ENCODE results near the gene NTRK1. TPM values are rescaled to one million over a fixed set of nuclear protein-coding genes. Genes with fewer than 3 reads are reported as not detected.

NTRK1 gene
- total RNA-seq, 4 donors from 2014 or later, result 0.09 to 0.57 TPM; not detected in 2

DNA sequence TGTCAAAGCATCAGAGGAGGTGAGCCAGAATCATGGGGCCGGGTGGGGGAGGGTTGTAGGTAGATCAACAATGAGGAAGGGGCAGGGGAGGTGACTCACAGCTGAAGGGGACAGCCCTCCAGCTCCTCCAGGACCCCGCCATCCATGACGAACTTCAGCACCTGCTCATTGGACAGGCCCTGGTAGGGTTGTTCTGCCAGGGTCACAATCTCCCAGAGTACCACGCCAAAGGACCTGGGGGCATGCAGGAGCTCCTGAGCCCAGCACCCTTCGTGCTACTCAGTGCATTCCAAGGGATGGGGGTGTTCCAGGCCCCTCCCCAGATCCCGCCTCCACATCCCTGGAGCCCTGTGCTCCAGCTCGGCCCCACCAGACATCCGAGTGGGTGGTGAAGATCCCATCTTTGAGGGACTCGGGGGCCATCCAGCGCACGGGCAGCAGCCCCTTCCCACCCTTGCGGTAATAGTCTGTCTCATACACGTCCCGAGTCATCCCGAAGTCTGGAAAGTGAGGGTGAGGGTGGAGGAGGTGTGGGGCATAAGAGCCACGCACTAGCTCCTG is 19.3 kb upstream of the NTRK1 start:
- Histone ChIP-seq H3K27me3 (peaks cover 0 to 100% (median 6%) of the 10 kb centered on the region in 4 donors), H3K27ac (no peak overlapping the region), H3K4me3 (no peak overlapping the region), H3K4me1 (peaks cover 0 to 13% (median 6%) of the 10 kb centered on the region in 3 donors), H3K9me3 (no peaks in the 10 kb centered on the region), H3K36me3 (no peaks in the 10 kb centered on the region)
- intact Hi-C loops (cut with DNase I), result no loop called here
- TF ChIP-seq POLR2A (IDR thresholded peaks at IDR 0.05), result no peak
- TF ChIP-seq, protein P1, sequence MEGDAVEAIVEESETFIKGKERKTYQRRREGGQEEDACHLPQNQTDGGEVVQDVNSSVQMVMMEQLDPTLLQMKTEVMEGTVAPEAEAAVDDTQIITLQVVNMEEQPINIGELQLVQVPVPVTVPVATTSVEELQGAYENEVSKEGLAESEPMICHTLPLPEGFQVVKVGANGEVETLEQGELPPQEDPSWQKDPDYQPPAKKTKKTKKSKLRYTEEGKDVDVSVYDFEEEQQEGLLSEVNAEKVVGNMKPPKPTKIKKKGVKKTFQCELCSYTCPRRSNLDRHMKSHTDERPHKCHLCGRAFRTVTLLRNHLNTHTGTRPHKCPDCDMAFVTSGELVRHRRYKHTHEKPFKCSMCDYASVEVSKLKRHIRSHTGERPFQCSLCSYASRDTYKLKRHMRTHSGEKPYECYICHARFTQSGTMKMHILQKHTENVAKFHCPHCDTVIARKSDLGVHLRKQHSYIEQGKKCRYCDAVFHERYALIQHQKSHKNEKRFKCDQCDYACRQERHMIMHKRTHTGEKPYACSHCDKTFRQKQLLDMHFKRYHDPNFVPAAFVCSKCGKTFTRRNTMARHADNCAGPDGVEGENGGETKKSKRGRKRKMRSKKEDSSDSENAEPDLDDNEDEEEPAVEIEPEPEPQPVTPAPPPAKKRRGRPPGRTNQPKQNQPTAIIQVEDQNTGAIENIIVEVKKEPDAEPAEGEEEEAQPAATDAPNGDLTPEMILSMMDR (IDR thresholded peaks at IDR 0.05), result no peak
- WGBS, 2 donors, result 53 to 79% methylated on average over 6 to 7 of the region's 16 CpGs
- no peak for DNase-seq

DNA sequence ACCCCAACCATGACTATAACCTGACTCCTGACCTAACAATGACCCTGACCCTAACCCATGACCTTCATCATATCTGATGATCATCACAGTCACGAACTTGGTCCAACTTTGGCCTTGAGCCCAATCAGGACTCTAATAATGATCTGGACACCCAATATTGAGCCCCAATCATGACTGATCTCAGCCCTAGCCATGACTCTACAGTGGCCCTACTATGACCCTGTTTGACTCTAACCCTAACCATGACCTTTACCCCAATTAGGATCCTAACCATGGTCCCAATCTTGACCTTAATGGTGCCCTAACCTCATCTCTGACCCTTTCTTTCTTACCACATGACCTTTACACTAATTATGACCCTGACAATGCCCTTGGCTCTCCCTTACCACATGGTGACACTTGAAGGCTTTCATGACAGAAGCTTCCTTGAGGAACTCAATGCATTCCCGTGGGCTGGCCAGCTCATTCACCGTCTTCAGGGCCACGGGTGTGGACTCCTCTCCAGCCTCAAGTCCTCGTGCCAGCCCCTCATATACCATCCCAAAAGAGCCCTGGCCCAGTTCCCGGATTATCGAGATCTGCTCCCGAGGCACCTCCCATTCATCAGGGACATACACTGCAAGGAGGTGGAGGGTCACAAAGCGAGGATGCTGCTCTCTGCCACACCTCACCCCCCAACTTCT is 17.9 kb upstream of the NTRK1 start:
- intact Hi-C loops (cut with DNase I), result no loop called here
- WGBS, 2 donors, result 73 to 82% methylated on average over 9 of the region's 9 CpGs
- Histone ChIP-seq H3K9me3 (no peaks in the 10 kb centered on the region), H3K4me3 (no peak overlapping the region), H3K27me3 (peaks cover 0 to 100% (median 8%) of the 10 kb centered on the region in 4 donors), H3K36me3 (no peaks in the 10 kb centered on the region), H3K4me1 (peaks cover 0 to 13% (median 6%) of the 10 kb centered on the region in 3 donors), H3K27ac (no peak overlapping the region)
- TF ChIP-seq, protein P1 (IDR thresholded peaks at IDR 0.05), result no peak
- TF ChIP-seq POLR2A (IDR thresholded peaks at IDR 0.05), result no peak
- no peak for DNase-seq

DNA sequence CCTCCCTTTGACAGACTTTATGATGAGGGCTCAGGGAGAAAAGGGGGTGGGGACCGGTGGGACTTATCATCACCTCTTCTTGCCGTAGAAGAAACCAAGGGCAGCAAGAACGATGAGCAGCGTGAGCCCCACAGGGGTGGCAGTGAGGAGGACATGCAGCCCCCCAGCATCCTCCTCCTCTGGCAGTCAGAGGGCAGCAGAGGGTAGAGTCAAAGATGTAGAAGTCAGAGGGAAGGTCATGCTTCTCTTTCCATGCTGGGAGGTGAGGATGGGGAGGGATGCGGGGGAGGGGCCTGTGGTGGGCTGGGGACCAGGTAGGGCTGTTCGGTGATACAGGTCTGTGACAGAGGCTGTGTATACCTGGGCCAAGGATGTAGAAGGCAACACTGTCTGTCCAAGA is 16.6 kb upstream of the NTRK1 start:
- TF ChIP-seq POLR2A (IDR thresholded peaks at IDR 0.05), result no peak
- TF ChIP-seq, protein P1 (IDR thresholded peaks at IDR 0.05), result no peak
- no peak overlapping the region for H3K4me3 ChIP-seq
- no peaks in the 10 kb centered on the region for H3K36me3 ChIP-seq
- H3K4me1 ChIP-seq, result peaks cover 0 to 23% (median 6%) of the 10 kb centered on the region in 3 donors
- H3K27me3 ChIP-seq, result peaks cover 0 to 100% (median 11%) of the 10 kb centered on the region in 4 donors
- intact Hi-C loops (cut with DNase I), result no loop called here
- DNase-seq, result no peak
- no peaks in the 10 kb centered on the region for H3K9me3 ChIP-seq
- H3K27ac ChIP-seq, result no peak overlapping the region
- 27 to 74% methylated on average over 4 of the region's 6 CpGs for WGBS, 2 donors

DNA sequence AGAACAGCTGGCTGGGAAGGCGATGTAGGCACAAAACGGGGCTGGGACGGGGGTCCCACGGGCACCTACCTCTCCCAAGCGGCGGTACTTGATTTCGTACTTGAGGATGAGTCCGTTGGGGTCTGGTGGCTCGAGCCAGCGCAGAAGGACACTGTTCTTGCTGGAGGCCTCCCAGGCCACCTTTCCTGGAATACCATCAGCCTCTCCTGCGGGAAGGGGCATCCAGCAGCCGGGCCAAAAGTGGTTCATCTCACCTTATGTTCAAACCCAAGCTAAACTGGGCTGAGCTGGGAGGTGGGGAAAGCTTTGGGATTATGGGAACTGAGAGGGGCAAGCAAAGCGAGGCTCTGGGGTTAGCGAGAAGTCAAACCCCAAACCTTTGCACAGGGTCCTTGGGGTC is 16.0 kb upstream of the NTRK1 start:
- intact Hi-C loops (cut with DNase I), result no loop called here
- Histone ChIP-seq H3K9me3 (no peaks in the 10 kb centered on the region), H3K36me3 (no peaks in the 10 kb centered on the region), H3K4me3 (no peak overlapping the region), H3K27me3 (peaks cover 0 to 100% (median 11%) of the 10 kb centered on the region in 4 donors), H3K4me1 (peaks cover 0 to 24% (median 6%) of the 10 kb centered on the region in 3 donors), H3K27ac (no peak overlapping the region)
- DNase-seq, result no peak
- WGBS, 2 donors, result 71% methylated on average over 3 of the region's 14 CpGs; no CpG with 5 or more reads in 1 of the 2 donors
- TF ChIP-seq POLR2A (IDR thresholded peaks at IDR 0.05), result no peak
- TF ChIP-seq, protein P1 (IDR thresholded peaks at IDR 0.05), result no peak

Measured in esophagus squamous epithelium (tissue), 5 donors.